B cell (primary cell): ENCODE measurements around the gene LHPP. TPM values are rescaled to one million over a fixed set of nuclear protein-coding genes. Genes with fewer than 3 reads are reported as not detected.

Experiments used
- ATAC-seq: fragments of 200-7000 bp; cut with Tn5 transposase; one replicate; pipeline ENCODE4 v1.10.0; 2021; ENCODE audit warnings: low read depth, mild to moderate bottlenecking, moderate number of reproducible peaks, moderate library complexity
- CTCF ChIA-PET: fragments of 350-600 bp; sonication (Branson Sonifier 250); formaldehyde crosslinking; loops from one replicate; lab custom pipeline; 2021; ENCODE audit warnings: antibody characterized with exemption, inconsistent platforms; lab: Charles Lee
- POLR2A ChIA-PET: fragments of 350-600 bp; sonication (Branson Sonifier 250); formaldehyde crosslinking; loops from one replicate; lab custom pipeline; 2021; ENCODE audit warnings: antibody characterized with exemption; lab: Charles Lee
- DNase-seq: peaks from one replicate; pipeline ENCODE4 v3.0.0; 2013
- H2AFZ ChIP-seq: 2 replicates; pipeline ENCODE4 v1.6.1; 2012; ENCODE audit warnings: mild to moderate bottlenecking, low read depth, low read length; ENCODE audit not compliant: insufficient read depth, poor library complexity, severe bottlenecking
- H3K27ac ChIP-seq, 2 donors: 1 replicate in 1 of 2; 2 replicates in 1 of 2; pipeline ENCODE4 v1.5.1; 2012 to 2013; ENCODE audit warnings: low read length in 2 of 2, mild to moderate bottlenecking in 2 of 2, moderate library complexity in 1 of 2
- H3K27me3 ChIP-seq, 4 experiments: fragments of 200-600 bp in 1 of 4; sonication (generic) in 1 of 4; replicated peaks in 1 of 4; 1 replicate in 2 of 4; 2 replicates in 2 of 4; pipeline versions ENCODE4 v1.6.1 to v1.7.0; 2013 to 2016; ENCODE audit warnings: low read length in 3 of 4, mild to moderate bottlenecking in 2 of 4, mixed read lengths in 1 of 4, moderate library complexity in 1 of 4; ENCODE audit not compliant: insufficient read depth in 4 of 4, control insufficient read depth in 3 of 4; ENCODE audit errors: control extremely low read depth in 1 of 4
- H3K36me3 ChIP-seq, 2 experiments: replicated peaks in 1 of 2; 1 replicate in 1 of 2; 2 replicates in 1 of 2; pipeline versions ENCODE4 v1.6.1 to v1.7.1; 2013; ENCODE audit warnings: low read length in 1 of 2; ENCODE audit not compliant: insufficient read depth in 2 of 2, control insufficient read depth in 1 of 2; ENCODE audit errors: control extremely low read depth in 1 of 2, extremely low read depth in 1 of 2
- H3K4me1 ChIP-seq, 2 donors: fragments of 200-600 bp in 1 of 2; sonication (generic) in 1 of 2; 1 replicate in 1 of 2; 2 replicates in 1 of 2; pipeline versions ENCODE4 v1.5.1 to v1.6.1; 2013 to 2017; ENCODE audit warnings: low read length in 2 of 2; ENCODE audit not compliant: control insufficient read depth in 2 of 2, insufficient read depth in 2 of 2
- H3K4me2 ChIP-seq: replicated peaks from 2 replicates; pipeline ENCODE3; 2012; ENCODE audit warnings: mild to moderate bottlenecking, low read depth, low read length; ENCODE audit not compliant: poor library complexity, severe bottlenecking
- H3K4me3 ChIP-seq, 5 experiments: fragments of 200-600 bp in 1 of 5; sonication (generic) in 1 of 5; 1 replicate in 3 of 5; 2 replicates in 2 of 5; pipeline versions ENCODE4 v1.5.1 to v1.7.0; 2011 to 2016; ENCODE audit warnings: low read length in 4 of 5, mild to moderate bottlenecking in 4 of 5, low read depth in 2 of 5, control low read depth in 1 of 5, moderate library complexity in 1 of 5; ENCODE audit not compliant: insufficient read depth in 1 of 5; ENCODE audit errors: control extremely low read depth in 1 of 5, extremely low read depth in 1 of 5
- H3K79me2 ChIP-seq: fragments of 200-600 bp; sonication (generic); one replicate; pipeline ENCODE4 v1.6.0; 2016; ENCODE audit warnings: low read length; ENCODE audit not compliant: control insufficient read depth, insufficient read depth
- H3K9ac ChIP-seq: fragments of 200-600 bp; sonication (generic); 2 replicates; pipeline ENCODE4 v1.6.1; 2017; ENCODE audit warnings: mild to moderate bottlenecking, low read length, moderate library complexity
- H3K9me3 ChIP-seq, 3 donors: one replicate each; pipeline versions ENCODE4 v1.6.1 to v1.7.1; 2013; ENCODE audit warnings: low read length in 2 of 3; ENCODE audit not compliant: control insufficient read depth in 2 of 3, insufficient read depth in 1 of 3; ENCODE audit errors: control extremely low read depth in 1 of 3
- H4K20me1 ChIP-seq: 2 replicates; pipeline ENCODE4 v1.6.0; 2012; ENCODE audit warnings: mild to moderate bottlenecking, low read length; ENCODE audit not compliant: insufficient read depth, control insufficient read depth, poor library complexity, severe bottlenecking
- H3K27ac Mint-ChIP-seq: one replicate; pipeline ENCODE4 v1.8.0; 2021; ENCODE audit warnings: mixed read lengths
- H3K27me3 Mint-ChIP-seq: one replicate; pipeline ENCODE4 v1.8.0; 2021; ENCODE audit warnings: mixed read lengths
- H3K4me1 Mint-ChIP-seq: one replicate; pipeline ENCODE4 v1.8.0; 2021; ENCODE audit warnings: mixed read lengths
- H3K4me3 Mint-ChIP-seq: one replicate; pipeline ENCODE4 v1.8.0; 2021; ENCODE audit warnings: mixed read lengths
- H3K9me3 Mint-ChIP-seq: one replicate; pipeline ENCODE4 v1.8.0; 2022; ENCODE audit warnings: mixed read lengths; ENCODE audit not compliant: insufficient read depth
- EZH2 ChIP-seq: IDR thresholded peaks from 2 replicates; pipeline ENCODE4 v1.6.1; 2012; ENCODE audit warnings: borderline replicate concordance, low read depth, mild to moderate bottlenecking, moderate library complexity, low read length; ENCODE audit not compliant: insufficient read depth, poor library complexity, severe bottlenecking
- WGBS: methylation state at CpG from one replicate; pipeline ENCODE4 v1.1.5; 2013; ENCODE audit warnings: missing lambda C conversion rate; ENCODE audit not compliant: insufficient coverage; 5-methylcytosine and 5-hydroxymethylcytosine counted together
- intact Hi-C: fragments of 100-400 bp; cut with micrococcal nuclease; formaldehyde crosslinking; loops from one replicate; pipeline ENCODE4 v1.10.0; 2022
- polyA plus RNA-seq: library from polyadenylated mRNA; depleted of rRNA; stranded (reverse); fragments of >200 nt; gene quantifications from 2 replicates; pipeline ENCODE4 v1.2.3, GENCODE V29; 2012
- total RNA-seq, 2 donors: library from RNA; stranded (reverse); fragments of 120-200 nt in 1 of 2; gene quantifications; 1 replicate in 1 of 2; 2 replicates in 1 of 2; pipeline versions ENCODE4 v1.2.3 to v1.2.4, GENCODE V29; 2013 to 2022
- TF ChIP-seq, protein P1 (sequence below): fragments of 200-600 bp; IDR thresholded peaks from one replicate; pipeline ENCODE4 v1.8.0; 2022; ENCODE audit warnings: antibody characterized with exemption, mild to moderate bottlenecking

The LHPP gene
- total and polyA plus RNA-seq, 2 donors (not counting 1 experiment from before 2014, with no cell fraction given) = 60.2 to 83.5 TPM

DNA sequence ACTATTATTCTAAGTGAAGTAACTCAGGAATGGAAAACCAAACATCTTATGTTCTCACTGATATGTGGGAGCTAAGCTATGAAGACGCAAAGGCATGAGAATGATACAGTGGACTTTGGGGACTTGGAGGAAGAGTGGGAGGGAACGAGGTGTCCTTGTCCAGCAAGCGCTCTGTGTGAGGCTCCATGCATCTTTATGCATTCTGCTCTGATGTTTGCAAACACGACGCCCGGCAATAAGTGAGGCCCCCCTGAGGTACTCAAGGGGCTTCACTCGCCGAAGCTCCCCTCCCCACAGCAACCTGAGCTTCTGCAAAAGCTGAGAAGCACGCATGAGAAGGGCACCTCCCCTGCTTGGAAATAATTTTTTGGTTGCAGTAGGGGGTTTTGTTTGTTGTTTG is 103.3 kb downstream of the LHPP start:
- Histone ChIP-seq H3K36me3 (peaks cover 0 to 3% of the 10 kb centered on the region in 2 experiments), H2AFZ (no peak overlapping the region), H3K9me3 (peaks cover 0 to 18% (median 0%) of the 10 kb centered on the region in 3 donors), H3K27me3 (no peaks in the 10 kb centered on the region), H3K4me3 (no peak overlapping the region), H3K4me1 (peaks cover 27 to 38% of the 10 kb centered on the region in 2 donors), H3K9ac (no peak overlapping the region), H4K20me1 (no peaks in the 10 kb centered on the region), H3K27ac (no peak overlapping the region), H3K79me2 (no peaks in the 10 kb centered on the region), H3K4me2 (no peak overlapping the region)
- ChIA-PET CTCF (interaction anchor here (0.9 to 4.1 kb wide), 12 partner anchors 13 to 181 kb away, joined by 3 to 27 read pairs (median 6); no protein-coding TSS in a partner anchor), POLR2A (interaction anchor here (1.4 kb wide), 1 partner anchor 26 kb away, joined by 6 read pairs; no protein-coding TSS in a partner anchor)
- Mint-ChIP-seq H3K9me3 (no peaks in the 10 kb centered on the region), H3K4me1 (peaks cover 50% of the 10 kb centered on the region), H3K27ac (no peak overlapping the region), H3K27me3 (no peaks in the 10 kb centered on the region), H3K4me3 (no peak overlapping the region)
- ATAC-seq (no peak), DNase-seq (no peak)
- intact Hi-C loops = loop anchor here (2.0 to 5.0 kb wide), 2 partner anchors 24 to 33 kb away; no protein-coding TSS in a partner anchor
- 92% methylated on average over 6 of the region's 9 CpGs for WGBS
- no peak for TF ChIP-seq EZH2
- TF ChIP-seq, protein P1, sequence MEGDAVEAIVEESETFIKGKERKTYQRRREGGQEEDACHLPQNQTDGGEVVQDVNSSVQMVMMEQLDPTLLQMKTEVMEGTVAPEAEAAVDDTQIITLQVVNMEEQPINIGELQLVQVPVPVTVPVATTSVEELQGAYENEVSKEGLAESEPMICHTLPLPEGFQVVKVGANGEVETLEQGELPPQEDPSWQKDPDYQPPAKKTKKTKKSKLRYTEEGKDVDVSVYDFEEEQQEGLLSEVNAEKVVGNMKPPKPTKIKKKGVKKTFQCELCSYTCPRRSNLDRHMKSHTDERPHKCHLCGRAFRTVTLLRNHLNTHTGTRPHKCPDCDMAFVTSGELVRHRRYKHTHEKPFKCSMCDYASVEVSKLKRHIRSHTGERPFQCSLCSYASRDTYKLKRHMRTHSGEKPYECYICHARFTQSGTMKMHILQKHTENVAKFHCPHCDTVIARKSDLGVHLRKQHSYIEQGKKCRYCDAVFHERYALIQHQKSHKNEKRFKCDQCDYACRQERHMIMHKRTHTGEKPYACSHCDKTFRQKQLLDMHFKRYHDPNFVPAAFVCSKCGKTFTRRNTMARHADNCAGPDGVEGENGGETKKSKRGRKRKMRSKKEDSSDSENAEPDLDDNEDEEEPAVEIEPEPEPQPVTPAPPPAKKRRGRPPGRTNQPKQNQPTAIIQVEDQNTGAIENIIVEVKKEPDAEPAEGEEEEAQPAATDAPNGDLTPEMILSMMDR = no peak

DNA sequence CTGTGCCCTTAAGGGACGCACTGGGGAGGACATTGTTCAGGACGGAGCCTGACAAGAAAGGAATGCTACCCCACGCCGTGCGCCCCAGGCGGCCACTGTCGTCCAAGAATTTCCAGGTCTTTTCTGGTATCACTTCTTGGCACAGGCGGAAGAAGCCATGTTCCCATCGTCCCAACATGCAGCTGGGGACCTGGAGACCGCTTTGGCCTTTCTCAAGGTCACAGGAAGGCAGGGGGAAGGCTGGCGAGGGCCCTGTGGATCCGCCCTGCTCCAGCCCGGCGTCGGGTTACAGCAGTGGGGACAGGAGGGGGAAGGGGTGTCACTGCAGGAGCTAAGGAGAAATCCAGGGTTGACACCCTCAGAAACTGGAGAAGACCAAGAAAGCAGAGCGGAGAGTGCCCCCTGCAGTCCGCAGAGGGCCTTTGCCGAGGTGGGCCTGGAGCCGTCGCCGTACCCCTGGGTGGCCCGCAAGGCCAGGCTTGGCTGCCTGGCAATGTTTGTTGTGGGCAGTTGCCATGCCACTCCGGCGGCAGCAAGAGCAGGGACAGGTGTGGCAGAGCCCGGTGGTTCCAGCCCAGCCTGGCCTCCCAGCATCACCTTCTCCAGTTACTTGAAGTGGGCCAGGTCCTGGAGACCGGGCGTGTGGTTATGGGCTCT is 104.1 kb downstream of the LHPP start:
- no peak overlapping the region for H3K9ac ChIP-seq
- peak; percentile 45 for ATAC-seq
- CTCF ChIA-PET = interaction anchor here (0.9 to 4.1 kb wide), 17 partner anchors 14 to 180 kb away, joined by 3 to 27 read pairs (median 5); no protein-coding TSS in a partner anchor

More for the DNA sequence above, 104.1 kb downstream of the LHPP start:
- H3K27me3 ChIP-seq = no peaks in the 10 kb centered on the region
- H3K36me3 ChIP-seq = peaks cover 0 to 3% of the 10 kb centered on the region in 2 experiments
- POLR2A ChIA-PET = interaction anchor here (0.6 to 1.4 kb wide), 3 partner anchors 27 to 61 kb away, joined by 3 to 13 read pairs (median 6); no protein-coding TSS in a partner anchor
- H3K4me3 ChIP-seq = no peak overlapping the region
- no peaks in the 10 kb centered on the region for H3K9me3 Mint-ChIP-seq
- no peaks in the 10 kb centered on the region for H4K20me1 ChIP-seq
- TF ChIP-seq, protein P1 = no peak
- TF ChIP-seq EZH2 = no peak
- peaks cover 51% of the 10 kb centered on the region for H3K4me1 Mint-ChIP-seq
- H3K9me3 ChIP-seq = peaks cover 0 to 16% (median 0%) of the 10 kb centered on the region in 3 donors
- 84% methylated on average over 27 of the region's 27 CpGs for WGBS
- intact Hi-C loops = loop anchor here (2.0 to 5.0 kb wide), 2 partner anchors 25 to 33 kb away; no protein-coding TSS in a partner anchor
- peaks cover 35 to 40% of the 10 kb centered on the region in 2 donors for H3K4me1 ChIP-seq
- H3K4me3 Mint-ChIP-seq = no peak overlapping the region
- H3K27ac ChIP-seq = no peak overlapping the region
- H2AFZ ChIP-seq = no peak overlapping the region
- peaks cover 2% of the 10 kb centered on the region for H3K79me2 ChIP-seq
- DNase-seq = peak; percentile 49
- H3K4me2 ChIP-seq = peak overlapping the region; percentile 4
- no peak overlapping the region for H3K27ac Mint-ChIP-seq
- no peaks in the 10 kb centered on the region for H3K27me3 Mint-ChIP-seq
